Measurements from ENCODE around the gene KATNAL2.

Gene KATNAL2

DNA sequence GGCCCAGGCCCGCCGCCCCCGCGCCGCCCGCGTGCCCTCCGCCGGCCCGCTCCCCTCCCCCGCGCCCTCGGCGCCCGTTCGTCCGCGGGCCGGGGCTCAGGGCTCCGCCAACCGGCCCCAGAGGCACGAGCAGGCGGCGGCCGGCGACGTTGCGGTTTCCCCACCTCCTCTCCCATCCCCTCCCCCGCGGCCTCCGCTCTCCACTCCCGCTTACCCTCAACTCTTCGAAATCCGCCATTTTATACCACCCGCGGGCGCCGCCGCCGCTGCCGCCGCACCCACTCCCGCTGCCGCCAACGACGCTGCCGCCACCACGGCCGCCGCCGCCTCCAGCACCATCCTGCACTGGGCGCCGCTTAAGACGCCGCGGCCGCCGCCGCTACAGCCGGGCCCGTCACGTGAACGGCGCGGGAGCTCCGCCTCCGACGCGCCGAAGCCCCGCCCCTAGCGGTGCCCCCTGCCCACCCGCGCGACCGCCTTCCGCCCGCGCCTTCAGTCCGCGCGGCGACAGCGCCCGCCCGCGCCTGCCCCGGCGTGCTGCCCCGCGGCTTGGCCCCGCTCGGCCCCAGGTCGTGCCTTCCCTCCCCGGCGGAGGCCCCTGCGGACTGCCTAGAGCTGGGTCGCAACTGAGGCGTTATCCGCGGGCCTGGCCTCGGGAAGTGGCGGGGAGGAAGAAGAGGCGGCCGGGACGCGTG is at the start of gene KATNAL2, which contains the start of gene PIAS2:
Gene KATNAL2 (plus strand): TSS at position 495 of the 695 bp plus-strand sequence. CDS start 29,271 bp downstream, outside the sequence.
Gene PIAS2 (minus strand): TSS at position 400 of the 695 bp plus-strand sequence. CDS start 162 bp downstream, at position 238.
- peak; percentile 96 for DNase-seq

DNA sequence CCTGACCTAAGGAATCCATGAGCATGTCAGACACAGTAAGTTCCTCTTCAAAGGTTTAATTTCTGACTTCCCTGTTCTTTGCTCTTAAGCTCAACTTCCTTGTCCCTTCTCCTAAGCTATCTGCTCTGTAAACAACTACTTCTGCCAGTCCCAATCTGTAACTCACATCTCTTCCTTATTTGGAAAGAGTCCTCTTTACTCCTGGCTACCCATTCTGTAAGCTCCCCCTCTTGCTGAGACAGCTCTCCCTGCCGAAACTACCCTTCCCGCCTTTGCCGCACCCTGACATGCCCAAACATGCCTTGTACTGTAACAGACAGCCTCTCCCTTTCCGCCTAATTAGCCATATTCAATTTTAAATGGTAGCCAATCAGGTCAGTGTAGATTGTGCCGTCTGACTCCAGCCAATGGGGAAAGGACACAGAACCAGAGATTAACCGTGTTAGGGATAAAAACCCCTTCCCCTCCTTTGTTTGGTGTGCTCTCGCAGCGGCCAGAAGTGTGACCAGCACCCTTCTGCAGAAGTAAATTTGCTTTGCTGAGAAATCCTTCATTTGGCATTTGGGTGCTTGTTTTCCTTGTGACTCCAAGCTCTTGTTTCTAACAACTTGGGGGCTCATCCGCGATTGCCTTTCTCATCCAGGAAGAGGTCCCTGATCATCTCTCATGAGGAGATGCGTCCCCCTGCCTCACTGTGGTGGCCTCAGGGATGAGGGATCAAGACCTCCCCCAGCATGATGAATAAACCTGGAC is 49.1 kb upstream of the KATNAL2 start:
- no peak for DNase-seq

DNA sequence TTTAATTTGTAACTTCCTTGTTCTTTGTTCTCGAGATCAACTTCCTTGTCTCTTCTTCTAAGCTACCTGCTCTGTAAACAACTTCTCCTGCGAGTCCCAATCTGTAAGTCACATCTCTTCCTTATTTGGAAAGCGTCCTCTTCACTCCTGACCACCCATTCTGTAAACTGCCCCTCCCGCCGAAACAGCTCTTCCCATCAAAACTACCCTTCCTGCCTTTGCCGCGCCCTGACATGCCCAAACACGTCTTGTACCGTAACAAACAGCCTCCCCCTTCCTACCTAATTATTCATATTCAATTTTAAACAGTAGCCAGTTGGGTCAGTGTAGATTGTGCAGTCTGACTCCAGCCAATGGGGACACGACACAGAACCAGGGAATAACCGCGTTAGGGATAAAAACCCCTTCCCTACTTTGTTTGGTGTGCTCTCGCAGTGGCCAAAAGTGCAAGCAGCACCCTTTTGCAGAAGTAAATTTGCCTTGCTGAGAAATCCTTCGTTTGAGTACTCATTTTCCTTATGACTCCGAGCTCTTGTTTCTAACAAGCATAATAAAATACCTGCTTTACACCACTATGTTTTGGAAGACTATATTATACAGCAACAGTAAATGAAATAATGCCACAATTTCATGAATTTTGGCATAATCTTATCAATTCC is 39.9 kb upstream of the KATNAL2 start:
- DNase-seq, result peak; percentile 57

- no peak for DNase-seq
These were observed 34.2 kb upstream of the KATNAL2 start for GRCh38 chr18:46883180-46883579.

- no peak for DNase-seq
These were observed 30.5 kb upstream of the KATNAL2 start for GRCh38 chr18:46886893-46887292.

DNA sequence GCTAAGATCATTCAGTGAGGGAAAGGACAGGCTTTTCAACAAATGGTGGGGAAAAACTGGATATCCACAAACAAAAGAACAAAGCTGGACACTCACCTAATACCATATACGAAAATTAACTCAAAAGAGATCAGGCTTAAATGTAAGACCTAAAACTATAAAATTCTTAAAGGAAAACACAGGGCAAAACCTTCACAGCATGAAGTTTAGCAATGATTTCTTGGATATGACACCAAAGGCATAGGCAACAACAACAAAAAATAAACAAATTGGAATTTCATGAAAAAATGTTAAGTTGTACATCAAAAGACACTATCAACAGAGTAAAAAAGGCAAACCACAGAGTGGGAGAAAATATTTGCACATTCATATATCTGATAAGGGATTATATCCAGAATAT is 28.4 kb upstream of the KATNAL2 start:
- DNase-seq, result no peak

GRCh38 chr18:46891742-46892214 is 25.6 kb upstream of the KATNAL2 start:
- no peak for DNase-seq

DNA sequence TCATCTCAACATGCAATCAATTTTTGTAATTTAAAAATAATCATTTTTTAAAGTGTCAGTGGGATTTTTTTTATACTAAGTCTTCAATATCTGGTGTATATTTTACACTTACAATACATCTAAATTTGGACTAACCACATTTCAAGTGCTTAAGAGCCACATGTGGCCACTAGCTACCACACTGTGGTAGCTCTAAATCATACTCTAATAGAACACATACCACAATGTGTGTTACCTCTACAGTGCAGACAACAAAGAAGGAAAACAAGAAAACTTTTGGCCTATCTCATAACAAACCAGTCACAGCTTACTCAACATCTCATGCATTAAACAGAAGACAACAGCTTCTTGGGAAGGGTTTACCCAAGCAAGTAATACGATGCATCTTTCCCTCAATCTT is 24.6 kb upstream of the KATNAL2 start:
- no peak for DNase-seq

DNA sequence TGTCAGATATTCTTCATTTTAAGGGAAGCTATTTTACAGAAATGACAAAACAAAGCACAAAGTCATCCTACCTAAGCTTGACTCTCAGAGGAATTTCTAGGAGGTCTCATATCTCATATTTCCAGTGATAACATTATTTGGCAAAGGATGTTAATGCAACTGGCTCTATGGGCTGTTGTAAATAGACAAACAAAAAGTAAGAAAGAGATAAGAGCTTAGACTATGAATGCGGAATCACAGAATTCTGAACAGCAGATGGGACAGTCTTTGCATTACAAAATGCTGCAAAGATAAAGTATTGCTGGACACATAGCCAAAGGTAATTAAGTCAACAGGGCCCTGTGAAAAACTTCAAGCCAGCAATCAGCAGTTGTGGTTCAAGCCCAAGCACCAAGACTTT is 24.0 kb upstream of the KATNAL2 start:
- no peak for DNase-seq

GRCh38 chr18:46894124-46894523 is 23.3 kb upstream of the KATNAL2 start:
- no peak for DNase-seq

GRCh38 chr18:46899274-46899948 is 18.0 kb upstream of the KATNAL2 start:
- no peak for DNase-seq

DNA sequence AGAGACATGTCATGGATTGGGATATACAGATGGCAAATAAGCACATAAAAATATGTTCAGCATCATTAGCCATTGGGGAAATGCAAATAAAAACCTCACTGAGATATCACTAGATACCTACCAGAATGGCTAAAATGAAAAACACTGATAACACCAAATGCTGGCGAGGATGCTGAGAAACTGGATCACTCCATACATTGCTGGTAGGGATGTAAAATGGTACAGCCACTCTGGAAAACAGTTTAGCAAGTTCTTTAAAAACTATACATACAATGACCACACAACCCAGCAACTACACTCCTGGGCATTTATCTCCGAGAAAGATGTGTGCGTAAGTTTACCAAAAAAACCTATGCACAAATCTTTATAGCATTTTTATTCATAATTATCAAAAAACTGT is 14.0 kb upstream of the KATNAL2 start:
- DNase-seq, result no peak

DNA sequence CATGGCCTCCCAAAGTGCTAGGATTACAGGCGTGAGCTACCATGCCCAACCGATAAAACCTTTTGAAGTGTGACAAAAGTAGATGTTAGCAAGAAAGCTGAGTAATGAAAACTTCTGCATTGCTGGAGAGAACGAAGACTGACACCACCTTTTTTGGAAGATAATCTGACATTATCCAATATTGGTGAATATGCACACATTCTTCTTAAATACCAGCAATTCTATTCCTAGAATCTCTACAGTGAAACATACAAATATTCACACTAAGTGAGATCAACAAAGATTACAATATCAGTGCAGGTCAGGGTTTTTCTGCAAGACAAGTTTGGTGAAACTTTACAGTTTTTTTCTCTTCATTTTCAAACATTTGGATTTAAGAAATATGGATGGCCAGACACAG is 7.9 kb upstream of the KATNAL2 start:
- no peak for DNase-seq

DNA sequence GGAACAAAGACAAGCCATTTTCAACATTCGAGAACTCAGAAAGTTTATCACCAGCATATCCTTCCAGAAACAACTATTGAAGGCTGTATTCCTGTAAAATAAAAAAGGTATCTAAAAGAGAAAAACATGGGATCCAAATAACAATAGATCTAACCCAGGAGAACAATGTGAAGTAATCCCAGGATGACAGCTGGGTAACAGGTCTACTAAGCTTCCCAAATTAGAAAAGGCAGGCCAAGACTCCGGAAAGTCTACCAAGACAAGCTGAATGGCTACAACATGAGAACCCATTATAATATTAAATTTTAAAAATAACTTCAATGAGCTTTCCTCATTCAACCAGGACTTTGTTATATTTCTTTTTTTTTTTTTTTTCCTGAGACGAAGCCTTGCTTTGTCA is 6.5 kb upstream of the KATNAL2 start:
- DNase-seq, result no peak

DNA sequence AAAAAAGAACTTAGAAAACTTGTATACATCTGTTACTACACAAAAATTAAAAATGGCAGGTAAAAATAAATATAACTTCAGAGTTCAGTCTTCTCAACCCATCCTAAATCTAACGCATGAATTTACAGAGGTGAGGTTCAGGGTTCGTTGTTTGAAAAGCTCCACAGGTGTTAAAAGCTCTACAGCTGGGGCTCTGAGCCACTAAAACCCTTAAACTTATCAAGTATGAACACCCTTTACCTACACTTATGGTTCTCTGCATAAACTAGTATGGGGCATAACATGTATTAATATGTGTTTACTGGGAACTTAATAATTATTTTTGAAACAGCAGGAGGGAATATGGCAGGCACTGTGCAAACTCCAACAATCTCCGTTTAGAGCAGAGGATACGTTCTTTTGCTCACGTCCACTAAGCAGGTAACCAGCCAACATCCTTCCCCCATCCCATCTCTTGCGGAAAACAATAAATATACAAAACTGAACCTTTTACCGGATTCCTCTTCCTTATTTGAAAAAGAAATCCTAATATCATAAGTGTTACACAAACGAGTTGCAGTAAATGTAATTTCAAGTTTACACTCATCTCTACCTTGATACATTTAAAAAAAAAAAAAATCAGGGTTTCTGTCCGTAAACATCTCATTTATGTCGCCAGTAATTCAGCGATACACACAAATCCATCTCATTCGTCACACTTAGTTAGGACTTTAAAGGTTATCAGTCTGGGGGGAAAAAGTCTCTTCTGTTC is 1.4 kb upstream of the KATNAL2 start:
- peak; percentile 49 for DNase-seq

- peak; percentile 82 for DNase-seq
These were observed 773 bp upstream of the KATNAL2 start for GRCh38 chr18:46916551-46917107.

GRCh38 chr18:46917803-46918600 is 600 bp downstream of the KATNAL2 start:
- DNase-seq, result no peak

DNA sequence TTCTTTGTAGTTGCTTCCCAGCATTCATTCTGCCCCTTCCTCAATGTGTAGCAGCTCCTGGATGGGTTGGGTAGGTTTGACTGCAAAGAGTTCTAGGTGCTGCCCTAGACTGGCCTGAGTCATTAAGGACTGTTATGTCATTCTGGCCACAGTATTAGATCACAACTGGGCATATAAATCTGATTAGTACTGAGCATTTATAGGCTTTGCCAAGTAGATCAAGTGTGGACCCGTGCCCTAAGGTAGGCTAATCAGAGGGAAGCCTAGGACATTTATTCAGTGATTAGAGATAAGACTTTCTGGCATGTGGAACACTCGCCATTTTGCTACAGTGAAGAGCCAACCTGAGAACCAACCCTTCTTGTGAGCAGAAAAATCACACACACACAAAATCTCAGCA is 2.7 kb downstream of the KATNAL2 start:
- no peak for DNase-seq

GRCh38 chr18:46920653-46921052 is 3.3 kb downstream of the KATNAL2 start:
- no peak for DNase-seq

- DNase-seq, result no peak
These were observed 22.0 kb downstream of the KATNAL2 start for GRCh38 chr18:46939337-46939963.
